Mucosa of rectum (tissue), 2 donors: ENCODE measurements around the gene NTSR1.

ENCODE experiments used
- H3K27ac ChIP-seq, 2 donors: one replicate each; pipeline ENCODE4 v1.7.0; 2013; ENCODE audit warnings: inconsistent platforms in 2 of 2, low read depth in 2 of 2, low read length in 2 of 2
- H3K27me3 ChIP-seq, 2 donors: one replicate each; pipeline ENCODE4 v1.7.0; 2013; ENCODE audit warnings: low read length in 2 of 2; ENCODE audit not compliant: control insufficient read depth in 2 of 2, insufficient read depth in 2 of 2
- H3K36me3 ChIP-seq, 2 donors: one replicate each; pipeline ENCODE4 v1.7.0; 2013; ENCODE audit warnings: low read length in 2 of 2; ENCODE audit not compliant: control insufficient read depth in 2 of 2, insufficient read depth in 2 of 2
- H3K4me1 ChIP-seq, 2 donors: one replicate each; pipeline ENCODE4 v1.7.0; 2013; ENCODE audit warnings: low read length in 2 of 2, mild to moderate bottlenecking in 1 of 2; ENCODE audit not compliant: control insufficient read depth in 2 of 2, insufficient read depth in 2 of 2
- H3K4me3 ChIP-seq, 2 donors: one replicate each; pipeline ENCODE4 v1.7.0; 2013; ENCODE audit warnings: low read length in 2 of 2
- H3K9ac ChIP-seq, 2 donors: one replicate each; pipeline ENCODE4 v1.7.0; 2013; ENCODE audit warnings: low read length in 2 of 2, low read depth in 1 of 2, mild to moderate bottlenecking in 1 of 2
- H3K9me3 ChIP-seq, 2 donors: one replicate each; pipeline ENCODE4 v1.7.0; 2013; ENCODE audit warnings: low read length in 2 of 2; ENCODE audit not compliant: control insufficient read depth in 2 of 2
- donor health status: healthy.
- donor health status: Normal muscosa, but diverticular disease.

Gene NTSR1

GRCh38 chr20:62708591-62709536 lies at the start of gene NTSR1:
Gene NTSR1 (plus strand): TSS chr20:62708836. CDS start chr20:62709208, 372 bp downstream.
- H3K4me3 ChIP-seq: no peak within 1 kb of the TSS
- H3K9me3 ChIP-seq: no peaks in the 10 kb centered on the region
- H3K27ac ChIP-seq: no peak within 1 kb of the TSS
- H3K9ac ChIP-seq: no peak within 1 kb of the TSS
- H3K36me3 ChIP-seq: no peaks in the 10 kb centered on the region
- H3K27me3 ChIP-seq: peaks cover 22 to 31% of the 10 kb centered on the region in 2 donors
- peaks cover 0 to 4% of the 10 kb centered on the region in 2 donors for H3K4me1 ChIP-seq

GRCh38 chr20:62659488-62660239 lies 49.0 kb upstream of the NTSR1 start:
- Histone ChIP-seq H3K9me3 (no peaks in the 10 kb centered on the region), H3K4me1 (peaks cover 0 to 3% of the 10 kb centered on the region in 2 donors), H3K4me3 (no peak overlapping the region), H3K9ac (no peak overlapping the region), H3K27ac (no peak overlapping the region), H3K27me3 (no peaks in the 10 kb centered on the region), H3K36me3 (no peaks in the 10 kb centered on the region)

- peaks cover 0 to 3% of the 10 kb centered on the region in 2 donors for H3K4me1 ChIP-seq
- no peaks in the 10 kb centered on the region for H3K9me3 ChIP-seq
- no peak overlapping the region for H3K9ac ChIP-seq
- no peaks in the 10 kb centered on the region for H3K36me3 ChIP-seq
- no peak overlapping the region for H3K4me3 ChIP-seq
- H3K27me3 ChIP-seq: no peaks in the 10 kb centered on the region
- H3K27ac ChIP-seq: no peak overlapping the region
Observed at GRCh38 chr20:62660240-62660615, 48.4 kb upstream of the NTSR1 start.

GRCh38 chr20:62660768-62661167 lies 47.9 kb upstream of the NTSR1 start:
- Histone ChIP-seq H3K4me3 (no peak overlapping the region), H3K4me1 (peaks cover 0 to 3% of the 10 kb centered on the region in 2 donors), H3K9me3 (no peaks in the 10 kb centered on the region), H3K36me3 (no peaks in the 10 kb centered on the region), H3K9ac (no peak overlapping the region), H3K27me3 (no peaks in the 10 kb centered on the region), H3K27ac (no peak overlapping the region)

- Histone ChIP-seq H3K27ac (no peak overlapping the region), H3K4me1 (peaks cover 5 to 6% of the 10 kb centered on the region in 2 donors), H3K36me3 (no peaks in the 10 kb centered on the region), H3K27me3 (no peaks in the 10 kb centered on the region), H3K4me3 (no peak overlapping the region), H3K9me3 (no peaks in the 10 kb centered on the region), H3K9ac (no peak overlapping the region)
Observed at GRCh38 chr20:62661647-62662046, 47.0 kb upstream of the NTSR1 start.

- no peak overlapping the region for H3K27ac ChIP-seq
- no peaks in the 10 kb centered on the region for H3K9me3 ChIP-seq
- H3K36me3 ChIP-seq: no peaks in the 10 kb centered on the region
- H3K4me3 ChIP-seq: no peak overlapping the region
- H3K4me1 ChIP-seq: peaks cover 12 to 14% of the 10 kb centered on the region in 2 donors
- H3K27me3 ChIP-seq: no peaks in the 10 kb centered on the region
- H3K9ac ChIP-seq: no peak overlapping the region
Observed at GRCh38 chr20:62662422-62662821, 46.2 kb upstream of the NTSR1 start.

- Histone ChIP-seq H3K27me3 (no peaks in the 10 kb centered on the region), H3K9ac (no peak overlapping the region), H3K36me3 (no peaks in the 10 kb centered on the region), H3K4me1 (peaks cover 18 to 23% of the 10 kb centered on the region in 2 donors), H3K9me3 (no peaks in the 10 kb centered on the region), H3K4me3 (no peak overlapping the region), H3K27ac (no peak overlapping the region)
Observed at GRCh38 chr20:62663145-62664018, 45.3 kb upstream of the NTSR1 start.

GRCh38 chr20:62664019-62664971 lies 44.3 kb upstream of the NTSR1 start:
- no peaks in the 10 kb centered on the region for H3K27me3 ChIP-seq
- no peaks in the 10 kb centered on the region for H3K9me3 ChIP-seq
- H3K27ac ChIP-seq: no peak overlapping the region
- no peak overlapping the region for H3K9ac ChIP-seq
- peaks cover 19 to 23% of the 10 kb centered on the region in 2 donors for H3K4me1 ChIP-seq
- no peaks in the 10 kb centered on the region for H3K36me3 ChIP-seq
- H3K4me3 ChIP-seq: no peak overlapping the region

GRCh38 chr20:62665153-62665754 lies 43.4 kb upstream of the NTSR1 start:
- Histone ChIP-seq H3K36me3 (no peaks in the 10 kb centered on the region), H3K4me1 (peaks cover 19 to 23% of the 10 kb centered on the region in 2 donors), H3K9me3 (no peaks in the 10 kb centered on the region), H3K4me3 (no peak overlapping the region), H3K27me3 (no peaks in the 10 kb centered on the region), H3K9ac (no peak overlapping the region), H3K27ac (no peak overlapping the region)
